GM18870 (cell line): Measurements from ENCODE around the gene ZNF90.
"Not testable (repeated sequence)": the region's sequence is repeated elsewhere in the genome, so short reads cannot be mapped to it uniquely, and the experiment has no call there.

ENCODE experiments used
- ATAC-seq: cut with Tn5 transposase; IDR thresholded peaks from one replicate; pipeline ENCODE4 v1.9.1; 2021; ENCODE audit warnings: moderate library complexity; ENCODE audit not compliant: unreplicated experiment

Gene ZNF90

DNA sequence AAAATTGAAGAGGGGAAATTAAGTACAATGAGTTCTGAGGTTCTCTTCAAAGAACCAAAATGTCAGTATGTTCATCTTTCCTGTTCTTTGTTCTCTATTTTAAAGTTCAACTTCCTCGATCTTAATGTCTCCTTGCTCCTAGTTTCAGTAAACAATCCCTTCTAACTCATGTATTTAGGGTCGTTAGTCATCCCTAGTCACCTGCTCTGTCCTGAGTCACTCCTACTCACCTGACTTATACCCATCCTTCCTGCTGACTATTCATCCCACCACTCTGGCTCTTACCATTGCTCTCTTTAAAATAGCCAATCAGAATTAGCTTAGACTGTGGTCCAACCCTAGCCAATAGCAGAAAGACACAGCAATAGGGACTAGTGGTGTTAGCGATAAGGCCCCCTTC, 24.3 kb downstream of the ZNF90 start:
- ATAC-seq = no peak

DNA sequence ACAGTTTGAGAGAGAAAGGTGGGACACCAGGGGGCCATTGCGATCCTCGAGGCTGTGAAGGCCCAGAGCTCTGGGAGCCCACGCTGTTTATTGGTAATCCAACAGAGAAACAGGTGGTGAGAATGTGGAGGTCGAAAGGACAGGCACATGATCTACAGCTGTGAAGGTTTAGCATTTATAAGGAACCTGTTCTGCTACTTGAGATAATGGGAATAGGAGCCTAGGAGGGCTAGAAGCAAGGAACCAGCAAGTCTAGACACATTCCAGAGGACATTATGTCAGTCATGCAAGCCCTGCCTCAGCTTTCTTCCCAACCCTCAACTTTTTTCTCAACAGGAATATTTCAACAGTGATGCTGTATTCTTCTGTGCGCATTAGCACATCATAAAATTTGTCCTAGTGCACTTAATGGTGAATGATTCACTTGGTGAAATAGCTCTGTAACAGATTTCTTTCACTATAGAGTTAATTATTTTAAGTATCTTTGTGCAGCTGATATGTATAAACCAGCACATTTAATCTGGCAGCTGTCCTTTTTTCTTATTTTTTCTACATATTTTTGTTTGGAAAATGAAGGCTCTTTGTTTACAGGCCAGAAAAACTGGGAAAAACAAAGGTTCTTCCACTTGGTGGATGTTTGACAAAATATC, 25.4 kb downstream of the ZNF90 start:
- ATAC-seq = no peak

DNA sequence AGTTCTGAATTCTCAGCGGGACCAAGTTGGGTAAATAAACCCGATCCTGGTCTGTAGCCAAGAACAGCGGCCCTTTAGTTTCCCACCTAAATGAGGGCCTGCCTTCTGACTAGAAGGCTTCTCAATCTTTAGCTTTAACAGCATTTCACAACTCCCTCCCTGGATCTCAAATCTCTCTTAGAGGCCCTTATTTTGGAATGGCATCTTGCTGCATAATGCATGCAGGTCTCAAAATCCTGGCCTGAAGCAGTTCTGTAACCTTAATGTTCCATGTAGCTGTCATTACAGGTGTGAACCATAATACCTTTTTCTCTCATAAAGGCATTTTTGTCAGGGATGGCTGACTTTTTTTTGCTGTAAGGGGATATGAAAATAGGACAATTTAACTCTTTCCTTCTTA, 29.5 kb downstream of the ZNF90 start:
- ATAC-seq = no peak

DNA sequence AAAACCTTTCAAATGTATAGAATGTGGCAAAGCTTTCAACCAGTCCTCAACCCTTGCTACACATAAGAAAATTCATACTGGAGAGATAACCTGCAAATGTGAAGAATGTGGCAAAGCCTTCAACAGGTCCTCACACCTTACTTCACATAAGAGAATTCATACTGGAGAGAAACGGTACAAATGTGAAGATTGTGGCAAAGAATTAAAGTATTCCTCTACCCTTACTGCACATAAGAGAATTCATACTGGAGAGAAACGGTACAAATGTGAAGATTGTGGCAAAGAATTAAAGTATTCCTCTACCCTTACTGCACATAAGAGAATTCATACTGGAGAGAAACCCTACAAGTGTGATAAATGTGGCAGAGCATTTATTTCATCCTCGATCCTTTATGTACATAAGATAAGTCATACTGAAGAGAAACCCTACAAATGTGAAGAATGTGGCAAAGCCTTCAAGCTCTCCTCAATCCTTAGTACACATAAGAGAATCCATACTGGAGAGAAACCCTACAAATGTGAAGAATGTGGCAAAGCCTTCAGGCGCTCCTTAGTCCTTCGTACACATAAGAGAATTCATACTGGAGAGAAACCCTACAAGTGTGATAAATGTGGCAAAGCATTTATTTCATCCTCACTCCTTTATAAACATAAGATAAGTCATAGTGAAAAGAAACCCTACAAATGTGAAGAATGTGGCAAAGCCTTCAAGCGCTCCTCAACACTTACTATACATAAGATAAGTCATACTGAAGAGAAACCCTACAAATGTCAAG, 40.5 kb downstream of the ZNF90 start:
- not testable (repeated sequence) for ATAC-seq

DNA sequence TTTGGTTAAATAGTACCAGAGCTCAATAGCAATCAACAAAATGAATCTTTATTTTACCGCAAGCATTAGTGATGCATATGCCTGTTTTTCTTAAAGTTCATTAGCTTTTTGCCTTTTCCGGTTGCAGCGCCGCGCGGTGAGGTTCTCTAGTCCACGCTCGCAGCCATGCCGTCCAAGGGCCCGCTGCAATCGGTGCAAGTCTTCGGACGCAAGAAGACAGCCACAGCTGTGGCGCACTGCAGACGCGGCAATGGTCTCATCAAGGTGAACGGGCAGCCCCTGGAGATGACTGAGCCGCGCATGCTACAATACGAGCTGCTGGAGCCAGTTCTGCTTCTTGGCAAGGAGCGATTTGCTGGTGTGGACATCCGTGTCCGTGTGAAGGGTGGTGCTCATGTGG, 47.1 kb downstream of the ZNF90 start:
- ATAC-seq = no peak

DNA sequence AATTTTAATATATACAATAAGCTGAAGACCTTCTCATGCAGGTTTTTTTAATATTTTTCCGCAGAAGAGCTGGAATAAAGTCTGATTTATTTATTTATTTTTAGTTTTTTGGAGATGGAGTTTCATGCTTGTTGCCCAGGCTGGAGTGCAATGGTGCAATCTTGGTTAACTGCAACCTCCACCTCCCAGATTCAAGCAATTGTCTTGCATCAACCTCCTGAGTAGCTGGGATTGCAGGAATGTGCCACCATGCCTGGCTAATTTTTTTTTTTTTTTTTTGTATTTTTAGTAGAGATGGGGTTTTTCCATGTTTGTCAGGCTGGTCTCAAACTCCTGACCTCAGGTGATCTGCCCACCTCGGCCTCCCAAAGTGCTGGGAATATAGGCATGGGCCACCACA, 55.1 kb downstream of the ZNF90 start:
- ATAC-seq = not testable (repeated sequence)

DNA sequence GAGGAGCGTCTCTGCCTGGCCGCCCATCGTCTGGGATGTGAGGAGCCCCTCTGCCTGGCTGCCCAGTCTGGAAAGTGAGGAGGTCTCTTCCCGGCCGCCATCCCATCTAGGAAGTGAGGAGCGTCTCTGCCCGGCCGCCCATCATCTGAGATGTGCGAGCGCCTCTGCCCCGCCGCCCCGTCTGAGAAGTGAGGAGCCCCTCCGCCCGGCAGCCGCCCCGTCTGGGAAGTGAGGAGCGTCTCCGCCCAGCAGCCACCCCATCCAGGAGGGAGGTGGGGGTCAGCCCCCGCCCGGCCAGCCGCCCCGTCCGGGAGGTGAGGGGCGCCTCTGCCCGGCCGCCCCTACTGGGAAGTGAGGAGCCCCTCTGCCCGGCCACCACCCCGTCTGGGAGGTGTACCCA, 59.9 kb downstream of the ZNF90 start:
- not testable (repeated sequence) for ATAC-seq

DNA sequence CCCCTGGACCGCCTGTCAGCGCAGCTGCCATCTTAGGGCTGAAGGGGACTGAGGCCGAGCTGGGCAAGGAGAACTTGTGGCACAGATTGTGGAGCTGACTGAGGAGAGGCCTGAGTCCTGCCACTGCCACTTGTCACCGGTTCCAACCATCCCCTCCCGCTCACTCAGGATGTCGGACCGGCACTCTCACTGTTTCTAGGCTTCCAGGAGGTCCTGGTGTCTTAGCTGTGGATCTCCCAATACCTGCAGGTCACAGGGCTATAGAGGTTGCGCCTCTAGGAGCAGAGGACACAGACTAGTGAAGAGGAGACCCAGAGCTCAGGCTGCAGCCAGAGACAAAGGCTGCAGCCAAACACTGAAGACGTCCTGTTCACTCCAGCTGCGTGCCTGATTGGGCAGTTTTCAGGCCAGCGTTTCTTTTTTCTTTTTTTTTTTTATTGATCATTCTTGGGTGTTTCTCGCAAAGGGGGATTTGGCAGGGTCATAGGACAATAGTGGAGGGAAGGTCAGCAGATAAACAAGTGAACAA, 73.9 kb downstream of the ZNF90 start:
- ATAC-seq = no peak

DNA sequence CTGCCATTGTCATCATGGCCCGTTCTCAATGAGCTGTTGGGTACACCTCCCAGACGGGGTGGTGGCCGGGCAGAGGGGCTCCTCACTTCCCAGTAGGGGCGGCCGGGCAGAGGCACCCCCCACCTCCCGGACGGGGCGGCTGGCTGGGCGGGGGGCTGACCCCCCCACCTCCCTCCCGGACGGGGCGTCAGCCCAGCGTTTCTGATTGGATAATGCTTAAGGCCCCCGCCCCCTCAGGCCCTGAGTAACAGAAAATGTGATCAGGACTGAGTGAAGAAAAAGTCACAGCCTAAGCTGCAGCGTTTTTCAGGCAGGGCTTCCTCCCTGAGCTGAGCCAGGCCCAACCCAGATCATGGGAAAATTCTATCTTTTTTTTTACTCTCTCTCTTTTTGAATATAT, 74.7 kb downstream of the ZNF90 start:
- ATAC-seq = not testable (repeated sequence)

DNA sequence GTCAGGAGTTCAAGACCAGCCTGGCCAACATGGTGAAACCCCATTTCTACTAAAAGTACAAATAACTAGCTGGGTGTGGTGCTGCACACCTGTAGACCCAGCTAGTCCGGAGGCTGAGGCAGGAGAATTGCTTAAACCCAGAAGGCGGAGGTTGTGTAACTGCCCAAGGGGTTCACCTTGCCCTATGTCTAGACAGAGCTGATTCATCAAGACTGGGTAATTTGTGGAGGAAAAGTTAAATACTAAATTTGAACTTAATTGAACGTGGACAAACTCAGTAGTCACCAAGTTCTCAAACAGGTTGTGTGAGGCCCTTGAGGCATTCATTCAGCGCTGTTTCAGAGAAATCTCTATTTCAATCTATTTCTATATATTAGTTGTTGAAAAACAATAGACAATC, 75.5 kb downstream of the ZNF90 start:
- no peak for ATAC-seq

DNA sequence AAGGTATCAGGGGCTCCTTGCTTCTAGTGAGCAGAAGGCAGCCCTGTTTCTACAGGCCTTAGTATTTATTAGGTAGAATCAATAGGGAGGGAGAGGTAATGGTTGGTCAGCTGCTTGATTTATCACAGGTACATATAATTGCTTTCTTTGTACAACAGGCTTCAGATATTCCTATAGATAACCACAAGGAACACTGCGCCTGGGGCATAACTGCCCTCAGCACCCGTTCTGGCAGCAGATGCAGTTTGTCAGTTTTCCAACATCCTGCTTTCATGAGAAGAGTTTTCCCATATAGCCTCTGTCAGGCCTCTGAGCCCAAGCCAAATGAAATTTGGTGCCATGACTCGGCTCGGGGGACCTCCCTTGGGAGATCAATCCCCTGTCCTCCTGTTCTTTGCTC, 76.8 kb downstream of the ZNF90 start:
- no peak for ATAC-seq

DNA sequence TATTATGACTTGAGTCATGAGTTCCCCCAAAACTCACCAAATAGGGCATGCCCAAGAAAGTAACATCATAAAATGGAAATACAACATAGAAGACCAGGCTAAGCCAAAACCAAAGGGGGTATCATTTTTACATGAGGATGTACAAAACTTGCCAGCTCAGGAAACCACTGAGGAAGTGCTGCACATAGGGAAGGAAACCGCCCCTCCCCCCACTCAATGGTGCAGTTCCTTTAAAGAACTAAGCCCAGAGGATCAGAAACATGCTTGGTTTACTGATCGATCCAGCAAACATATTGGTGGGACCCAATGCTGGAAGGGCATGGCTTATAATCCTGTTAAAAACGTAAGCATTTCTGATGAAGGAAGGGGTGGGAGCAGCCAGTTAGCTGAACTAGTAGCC, 85.0 kb downstream of the ZNF90 start:
- ATAC-seq = no peak

DNA sequence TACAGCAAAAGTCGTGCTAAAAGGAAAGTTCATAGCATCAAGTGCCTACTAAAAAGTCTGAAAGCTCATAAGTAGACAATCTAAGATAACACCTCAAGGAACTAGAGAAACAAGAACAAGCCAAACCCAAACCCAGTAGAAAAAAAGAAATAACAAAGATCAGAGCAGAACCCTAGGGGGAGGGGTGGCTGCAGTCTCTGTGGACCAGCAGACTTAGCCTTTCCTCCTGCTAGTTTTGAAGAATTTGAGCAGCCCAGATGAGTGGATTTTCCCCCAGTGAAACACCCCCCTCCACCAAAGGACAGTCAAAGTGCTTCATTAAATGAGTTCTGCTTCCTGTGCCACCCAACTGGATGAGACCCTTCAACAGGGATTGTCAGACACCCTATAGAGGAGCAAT, 86.7 kb downstream of the ZNF90 start:
- no peak for ATAC-seq

DNA sequence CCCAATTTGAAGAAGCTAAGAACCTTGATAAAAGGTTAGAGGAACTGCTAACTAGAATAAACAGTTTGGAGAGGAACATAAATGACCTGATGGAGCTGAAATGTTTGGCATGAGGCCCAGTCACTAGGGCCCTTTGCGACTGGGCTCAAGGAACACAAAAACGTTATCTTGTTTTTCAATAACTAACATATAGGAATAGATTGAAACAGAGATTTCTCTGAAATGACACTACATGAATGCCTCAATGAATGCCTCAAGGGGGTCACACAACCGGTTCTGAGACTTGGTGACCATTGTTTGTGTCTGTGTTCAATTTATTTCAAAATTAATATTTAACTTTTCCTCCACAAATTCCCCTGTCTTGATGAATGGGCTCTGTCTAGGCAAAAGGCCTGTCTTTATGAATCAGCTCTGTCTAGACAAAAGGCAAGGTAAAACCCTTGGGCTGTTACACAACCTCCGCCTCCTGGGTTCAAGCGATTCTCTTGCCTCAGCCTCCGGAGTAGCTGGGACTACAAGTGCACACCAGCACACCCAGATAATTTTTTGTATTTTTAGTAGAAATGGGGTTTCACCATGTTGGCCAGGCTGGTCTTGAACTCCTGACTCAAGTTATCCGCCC, 88.3 kb downstream of the ZNF90 start:
- no peak for ATAC-seq

DNA sequence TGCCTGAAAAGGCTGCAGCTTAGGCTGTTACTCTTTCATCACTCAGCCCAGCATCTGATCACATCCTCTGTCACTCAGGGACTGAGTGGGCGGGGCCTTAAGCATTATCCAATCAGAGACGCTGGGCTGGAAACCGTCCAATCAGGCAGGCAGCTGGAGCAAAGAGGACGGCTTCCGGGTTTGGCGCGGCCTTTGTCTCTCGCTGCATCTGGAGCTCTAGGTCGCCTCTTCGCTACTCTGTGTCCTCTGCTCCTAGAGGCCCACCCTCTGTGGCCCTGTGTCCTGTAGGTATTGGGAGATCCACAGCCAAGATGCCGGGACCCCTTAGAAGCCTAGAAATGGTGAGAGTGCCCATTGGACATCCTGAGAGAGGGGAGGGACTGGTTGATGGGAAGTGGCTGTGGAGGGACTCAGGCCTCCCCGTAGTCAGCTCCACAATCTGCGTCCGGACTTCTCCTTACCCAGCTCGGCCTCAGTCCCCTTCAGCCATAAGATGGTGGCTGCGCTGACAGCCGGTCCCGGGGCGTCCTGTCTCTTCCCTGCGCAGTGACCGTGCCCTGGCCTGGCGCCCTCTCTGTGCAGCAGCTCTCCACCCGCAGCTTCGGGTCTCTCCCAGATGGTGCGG, 89.3 kb downstream of the ZNF90 start, which contains the start of gene ZNF486:
TSS of gene ZNF486 (plus strand) at position 195 of the 625 bp plus-strand sequence. CDS start at position 312, 117 bp downstream.
- ATAC-seq = peak; percentile 61

DNA sequence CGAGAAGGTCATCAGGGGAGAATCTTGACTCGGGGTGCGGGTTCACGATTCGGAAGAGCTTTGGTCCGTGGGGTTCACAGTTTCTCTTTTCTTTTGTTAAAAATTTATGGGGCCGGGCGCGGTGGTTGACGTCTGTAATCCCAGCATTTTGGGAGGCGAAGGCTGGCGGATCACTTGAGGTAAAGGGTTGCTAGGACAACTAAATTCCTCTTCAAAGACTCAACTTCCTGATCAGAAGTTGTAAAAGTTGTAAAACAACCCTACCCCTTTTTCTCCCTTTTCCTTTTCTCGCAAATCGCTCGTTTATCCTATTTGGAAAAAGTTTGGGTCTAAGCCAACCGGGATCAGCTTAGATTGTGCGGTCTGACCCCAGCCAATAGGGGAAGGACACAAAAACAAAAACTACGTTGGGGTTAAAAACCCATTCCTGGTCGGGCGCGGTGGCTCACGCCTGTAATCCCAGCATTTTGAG, 89.9 kb downstream of the ZNF90 start:
- ATAC-seq = no peak
